Measurements from ENCODE around the gene CLEC19A. TPM values are rescaled to one million over a fixed set of nuclear protein-coding genes. Genes with fewer than 3 reads are reported as not detected.

The CLEC19A gene
- total RNA-seq (2022), result not detected in 2 replicates
- Bru-seq, nascent RNA, result not detected
- not detected for BruChase-seq, experiment 1, labeled RNA remaining after a 6-hour chase
- not detected for BruChase-seq, experiment 2, labeled RNA remaining after a 2-hour chase
- long read RNA-seq, result 0 reads

DNA sequence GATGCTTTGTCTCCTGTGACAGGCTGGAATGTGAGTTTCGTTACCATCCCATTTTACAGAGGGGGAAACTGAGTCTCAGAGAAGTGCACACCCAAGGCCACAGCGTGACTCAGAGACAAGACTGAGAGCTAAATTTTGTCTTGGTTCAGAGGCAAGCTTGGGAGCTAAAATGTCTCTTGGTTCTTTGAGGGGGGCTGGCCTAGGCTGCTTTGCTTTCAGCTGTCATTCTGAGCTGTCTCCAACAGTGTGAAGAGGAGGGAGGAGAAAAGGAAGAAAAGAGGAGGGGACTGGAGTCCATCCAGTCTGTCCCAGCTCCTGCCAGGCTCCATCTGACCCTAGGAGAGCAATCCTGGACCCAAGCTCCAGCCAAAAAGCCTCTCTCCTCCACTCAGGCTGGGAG, at the start of gene CLEC19A:
Gene CLEC19A, plus strand, starts transcription at position 301 of the 400 bp plus-strand sequence. CDS start 121 bp downstream, outside the sequence.
- ChIA-PET CTCF (interaction anchor here (0.8 to 1.1 kb wide), 2 partner anchors 24 to 104 kb away, joined by 3 to 4 read pairs; no protein-coding TSS in a partner anchor), POLR2A (interaction anchor here (1.0 kb wide), 2 partner anchors 12 to 146 kb away, joined by 3 read pairs; no protein-coding TSS in a partner anchor)
- no peak for DNase-seq (ENCODE audit: unreplicated experiment)
- no peaks in the 10 kb centered on the region for H3K27me3 Mint-ChIP-seq (ENCODE audit: insufficient read depth, unreplicated experiment)
- TF ChIP-seq, protein P1, sequence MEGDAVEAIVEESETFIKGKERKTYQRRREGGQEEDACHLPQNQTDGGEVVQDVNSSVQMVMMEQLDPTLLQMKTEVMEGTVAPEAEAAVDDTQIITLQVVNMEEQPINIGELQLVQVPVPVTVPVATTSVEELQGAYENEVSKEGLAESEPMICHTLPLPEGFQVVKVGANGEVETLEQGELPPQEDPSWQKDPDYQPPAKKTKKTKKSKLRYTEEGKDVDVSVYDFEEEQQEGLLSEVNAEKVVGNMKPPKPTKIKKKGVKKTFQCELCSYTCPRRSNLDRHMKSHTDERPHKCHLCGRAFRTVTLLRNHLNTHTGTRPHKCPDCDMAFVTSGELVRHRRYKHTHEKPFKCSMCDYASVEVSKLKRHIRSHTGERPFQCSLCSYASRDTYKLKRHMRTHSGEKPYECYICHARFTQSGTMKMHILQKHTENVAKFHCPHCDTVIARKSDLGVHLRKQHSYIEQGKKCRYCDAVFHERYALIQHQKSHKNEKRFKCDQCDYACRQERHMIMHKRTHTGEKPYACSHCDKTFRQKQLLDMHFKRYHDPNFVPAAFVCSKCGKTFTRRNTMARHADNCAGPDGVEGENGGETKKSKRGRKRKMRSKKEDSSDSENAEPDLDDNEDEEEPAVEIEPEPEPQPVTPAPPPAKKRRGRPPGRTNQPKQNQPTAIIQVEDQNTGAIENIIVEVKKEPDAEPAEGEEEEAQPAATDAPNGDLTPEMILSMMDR (IDR thresholded peaks at IDR 0.05; ENCODE audit: unreplicated experiment), result no peak
- H3K9me3 Mint-ChIP-seq (ENCODE audit: unreplicated experiment), result peaks cover 7% of the 10 kb centered on the region
- H3K4me3 Mint-ChIP-seq (ENCODE audit: unreplicated experiment), result no peak within 1 kb of the TSS
- BruUV-seq (replicated peaks), result no TSS peak
- H3K36me3 Mint-ChIP-seq (ENCODE audit: insufficient read depth, unreplicated experiment), result no peaks in the 10 kb centered on the region
- intact Hi-C loops (cut with micrococcal nuclease), result loop anchor here (10.0 kb wide), 1 partner anchor 171 kb away; the partner anchor contains the start of gene ITPRIPL2
- peaks cover 24% of the 10 kb centered on the region for H3K4me1 Mint-ChIP-seq (ENCODE audit: insufficient read depth, unreplicated experiment)
- H3K27ac Mint-ChIP-seq (ENCODE audit: low read depth, unreplicated experiment), result no peak within 1 kb of the TSS

DNA sequence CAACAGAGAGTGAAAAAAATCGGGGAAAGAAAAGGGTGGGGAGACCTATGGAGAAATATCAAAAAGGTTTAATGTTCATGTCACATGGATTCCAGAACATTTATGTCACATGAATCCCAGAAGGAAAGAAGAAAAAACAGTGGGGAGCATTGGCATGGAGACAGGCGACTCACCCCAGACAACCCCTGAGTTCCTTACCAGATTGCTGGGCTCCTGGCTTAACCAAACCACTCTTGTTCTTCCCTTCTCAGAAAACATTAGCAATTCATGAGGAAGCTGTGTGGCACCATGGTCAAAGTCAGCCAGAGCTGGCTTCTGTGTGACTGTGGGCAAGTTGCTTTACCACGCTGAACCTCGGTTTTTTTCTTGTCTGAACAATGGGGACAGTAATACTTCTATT, 49.6 kb upstream of the CLEC19A start:
- Mint-ChIP-seq H3K27ac (ENCODE audit: low read depth, unreplicated experiment) (no peak overlapping the region), H3K4me1 (ENCODE audit: insufficient read depth, unreplicated experiment) (no peaks in the 10 kb centered on the region), H3K27me3 (ENCODE audit: insufficient read depth, unreplicated experiment) (no peaks in the 10 kb centered on the region), H3K36me3 (ENCODE audit: insufficient read depth, unreplicated experiment) (no peaks in the 10 kb centered on the region), H3K9me3 (ENCODE audit: unreplicated experiment) (peaks cover 15% of the 10 kb centered on the region), H3K4me3 (ENCODE audit: unreplicated experiment) (no peak overlapping the region)
- CTCF ChIA-PET, result interaction anchor here (0.5 kb wide), 1 partner anchor 50 kb away, joined by 3 read pairs; no protein-coding TSS in a partner anchor
- DNase-seq (ENCODE audit: unreplicated experiment), result no peak
- intact Hi-C loops (cut with micrococcal nuclease), result no loop called here
- TF ChIP-seq, protein P1 (IDR thresholded peaks at IDR 0.05; ENCODE audit: unreplicated experiment), result no peak
- BruUV-seq (replicated peaks), result no TSS peak
- POLR2A ChIA-PET, result no interaction called here

DNA sequence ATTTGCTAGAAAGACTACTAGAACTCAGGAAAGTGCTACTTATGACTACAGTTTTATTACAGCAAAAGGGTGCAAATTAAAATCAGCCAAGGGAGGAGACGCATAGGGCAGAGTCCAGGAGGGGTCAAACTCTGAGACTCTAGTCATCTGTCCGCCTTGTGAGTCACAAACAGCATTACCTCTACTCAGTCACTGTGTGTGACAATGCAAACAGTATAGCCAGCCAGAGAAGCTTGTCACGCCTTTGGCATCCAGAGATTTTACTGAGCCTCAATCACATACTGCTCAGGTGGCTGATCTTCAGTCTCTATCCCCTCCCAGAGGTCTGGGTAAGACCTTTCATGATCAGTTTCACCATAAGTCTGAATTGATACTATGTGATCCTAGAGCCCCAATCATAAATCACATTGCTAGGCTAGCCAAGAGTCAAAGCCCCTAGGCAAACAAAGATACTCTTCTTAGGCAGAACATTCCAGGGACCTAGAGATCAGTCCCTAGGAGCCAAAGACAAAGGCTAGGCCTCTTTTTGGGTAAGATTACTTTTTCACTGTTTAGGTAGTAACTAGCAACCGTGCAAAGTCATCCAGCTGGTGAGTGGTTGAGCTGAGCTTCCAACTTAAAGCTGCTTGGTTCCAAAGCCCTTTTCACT, 48.8 kb upstream of the CLEC19A start:
- intact Hi-C loops (cut with micrococcal nuclease), result no loop called here
- no TSS peak for BruUV-seq (replicated peaks)

GRCh38 chr16:19238406-19238805, 47.1 kb upstream of the CLEC19A start:
- H3K9me3 Mint-ChIP-seq (ENCODE audit: unreplicated experiment), result peaks cover 15% of the 10 kb centered on the region
- DNase-seq (ENCODE audit: unreplicated experiment), result no peak
- TF ChIP-seq, protein P1 (IDR thresholded peaks at IDR 0.05; ENCODE audit: unreplicated experiment), result no peak
- H3K27me3 Mint-ChIP-seq (ENCODE audit: insufficient read depth, unreplicated experiment), result no peaks in the 10 kb centered on the region
- no TSS peak for BruUV-seq (replicated peaks)
- no peak overlapping the region for H3K4me3 Mint-ChIP-seq (ENCODE audit: unreplicated experiment)
- ChIA-PET CTCF (interaction anchor here (0.7 to 2.2 kb wide), 2 partner anchors 15 to 123 kb away, joined by 3 to 6 read pairs; no protein-coding TSS in a partner anchor), POLR2A (no interaction called here)
- H3K4me1 Mint-ChIP-seq (ENCODE audit: insufficient read depth, unreplicated experiment), result no peaks in the 10 kb centered on the region
- no peak overlapping the region for H3K27ac Mint-ChIP-seq (ENCODE audit: low read depth, unreplicated experiment)
- intact Hi-C loops (cut with micrococcal nuclease), result no loop called here
- no peaks in the 10 kb centered on the region for H3K36me3 Mint-ChIP-seq (ENCODE audit: insufficient read depth, unreplicated experiment)

More for the DNA sequence above, 48.8 kb upstream of the CLEC19A start:
- Mint-ChIP-seq H3K36me3 (ENCODE audit: insufficient read depth, unreplicated experiment) (no peaks in the 10 kb centered on the region), H3K27ac (ENCODE audit: low read depth, unreplicated experiment) (no peak overlapping the region), H3K9me3 (ENCODE audit: unreplicated experiment) (peaks cover 15% of the 10 kb centered on the region), H3K4me3 (ENCODE audit: unreplicated experiment) (no peak overlapping the region), H3K4me1 (ENCODE audit: insufficient read depth, unreplicated experiment) (no peaks in the 10 kb centered on the region), H3K27me3 (ENCODE audit: insufficient read depth, unreplicated experiment) (no peaks in the 10 kb centered on the region)
- DNase-seq (ENCODE audit: unreplicated experiment), result no peak
- POLR2A ChIA-PET, result no interaction called here
- CTCF ChIA-PET, result no interaction called here
- TF ChIP-seq, protein P1 (IDR thresholded peaks at IDR 0.05; ENCODE audit: unreplicated experiment), result no peak
